UCSD-AML1 (cell line): ENCODE results near the gene PTK6.
A peak's percentile ranks its signal among the peaks of the same experiment; 100 is the strongest.
"Not testable (repeated sequence)": the region's sequence is repeated elsewhere in the genome, so short reads cannot be mapped to it uniquely, and the experiment has no call there.

ENCODE experiments used
- DNase-seq: peaks from one replicate; lab custom pipeline; 2025; ENCODE audit not compliant: unreplicated experiment; lab: John Stamatoyannopoulos, UW

The PTK6 gene

GRCh38 chr20:63514520-63514919 is 22.7 kb downstream of the PTK6 start:
- DNase-seq: not testable (repeated sequence)

GRCh38 chr20:63513207-63513606 is 24.0 kb downstream of the PTK6 start:
- no peak for DNase-seq

GRCh38 chr20:63509088-63509564 is 28.1 kb downstream of the PTK6 start:
- DNase-seq: no peak

- peak; percentile 48 for DNase-seq
These were observed 29.0 kb downstream of the PTK6 start for GRCh38 chr20:63508072-63508768.

GRCh38 chr20:63507083-63507743 is 30.0 kb downstream of the PTK6 start:
- DNase-seq: no peak

GRCh38 chr20:63505723-63506122 is 31.5 kb downstream of the PTK6 start:
- no peak for DNase-seq

- DNase-seq: no peak
These were observed 31.9 kb downstream of the PTK6 start for GRCh38 chr20:63505281-63505680.

GRCh38 chr20:63504642-63505041 is 32.5 kb downstream of the PTK6 start:
- DNase-seq: no peak

GRCh38 chr20:63503524-63503923 is 33.7 kb downstream of the PTK6 start:
- DNase-seq: no peak

GRCh38 chr20:63502671-63503172 is 34.5 kb downstream of the PTK6 start:
- no peak for DNase-seq

- DNase-seq: no peak
These were observed 35.1 kb downstream of the PTK6 start for GRCh38 chr20:63501818-63502670.

GRCh38 chr20:63500902-63501817 is 36.0 kb downstream of the PTK6 start:
- DNase-seq: no peak

- no peak for DNase-seq
These were observed 36.9 kb downstream of the PTK6 start for GRCh38 chr20:63500151-63500901.

- DNase-seq: no peak
These were observed 37.7 kb downstream of the PTK6 start for GRCh38 chr20:63499338-63499969.

GRCh38 chr20:63498960-63499337 is 38.2 kb downstream of the PTK6 start, which contains the start of gene EEF1A2:
Gene EEF1A2 (minus strand): TSS chr20:63499083. CDS start chr20:63497763, 1,320 bp downstream.
- no peak for DNase-seq

GRCh38 chr20:63497946-63498935 is 38.9 kb downstream of the PTK6 start:
- no peak for DNase-seq

- DNase-seq: no peak
These were observed 39.8 kb downstream of the PTK6 start for GRCh38 chr20:63497138-63497945.
